Upper lobe of left lung (tissue), 6 donors: Measurements from ENCODE around the gene MAPK8IP3. TPM values are rescaled to one million over a fixed set of nuclear protein-coding genes. Genes with fewer than 3 reads are reported as not detected.

Experiments
- ATAC-seq, 2 donors: fragments of 200-7000 bp; cut with Tn5 transposase; one replicate each; pipeline ENCODE4 v1.9.1; 2022; ENCODE audit warnings: mild to moderate bottlenecking in 2 of 2, moderate library complexity in 2 of 2; ENCODE audit not compliant: low FRiP score in 2 of 2
- DNase-seq, 2 donors: peaks; one replicate each; pipeline ENCODE4 v3.0.0-alpha.2; 2019 to 2020
- H3K27ac ChIP-seq, 4 donors: fragments of 200-600 bp; sonication (generic); one replicate each; pipeline ENCODE4 v1.5.1; 2016 to 2019
- H3K27me3 ChIP-seq, 4 donors: fragments of 200-600 bp; sonication (generic); one replicate each; pipeline ENCODE4 v1.5.1; 2017 to 2019
- H3K36me3 ChIP-seq, 4 donors: fragments of 200-600 bp; sonication (generic); one replicate each; pipeline ENCODE4 v1.5.1; 2016 to 2019
- H3K4me1 ChIP-seq, 4 donors: fragments of 200-600 bp; sonication (generic); one replicate each; pipeline ENCODE4 v1.5.1; 2018 to 2019
- H3K4me3 ChIP-seq, 4 donors: fragments of 200-600 bp; sonication (generic); one replicate each; pipeline ENCODE4 v1.5.1; 2017 to 2019; ENCODE audit warnings: mild to moderate bottlenecking in 2 of 4, moderate library complexity in 1 of 4
- H3K9me3 ChIP-seq, 4 donors: fragments of 200-600 bp; sonication (generic); one replicate each; pipeline ENCODE4 v1.5.1; 2018 to 2019
- CTCF ChIP-seq, 6 experiments: fragments of 450-650 bp in 4 of 6; fragments of 200-600 bp in 2 of 6; sonication (generic) in 2 of 6; IDR thresholded peaks; one replicate each; pipeline ENCODE4 v1.5.1; 2016 to 2019; ENCODE audit warnings: antibody characterized with exemption in 6 of 6
- EP300 ChIP-seq, 4 donors: sonication (generic); formaldehyde crosslinking; IDR thresholded peaks; one replicate each; pipeline ENCODE4 v1.5.1; 2017; ENCODE audit warnings: antibody characterized with exemption in 4 of 4, control low read depth in 2 of 4
- POLR2A ChIP-seq, 4 donors: fragments of 450-650 bp; IDR thresholded peaks; one replicate each; pipeline ENCODE4 v1.5.1; 2016 to 2017; ENCODE audit warnings: antibody characterized with exemption in 4 of 4, mild to moderate bottlenecking in 2 of 4
- POLR2AphosphoS5 ChIP-seq, 2 donors: sonication (generic); formaldehyde crosslinking; IDR thresholded peaks; one replicate each; pipeline ENCODE4 v1.5.1; 2017; ENCODE audit warnings: antibody characterized with exemption in 2 of 2
- whole genome bisulfite sequencing, 2 donors: methylation state at CpG; one replicate each; pipeline ENCODE4 v1.1.5; 2017 to 2018; 5-methylcytosine and 5-hydroxymethylcytosine counted together
- total RNA-seq, 6 donors: library from RNA; depleted of rRNA in 4 of 6; stranded (reverse); fragments of >200 nt in 4 of 6; gene quantifications; one replicate each; pipeline versions ENCODE4 v1.1.0 to v1.2.1, GENCODE V29; 2016 to 2021
- donor health status: DM: no; HTN: no; CAD: no; lungs with moderate emphysema.
- donor health status: DM: no; HTN: yes; CAD: no; lungs with severe emphysema.

The MAPK8IP3 gene
- total RNA-seq, 6 donors from 2014 or later, result 46.4 to 505 (median 71.9) TPM

- H3K4me1 ChIP-seq, result peaks cover 23 to 50% (median 28%) of the 10 kb centered on the region in 4 donors
- ATAC-seq (no peak), DNase-seq (no peak)
- H3K27me3 ChIP-seq, result no peaks in the 10 kb centered on the region
- no peaks in the 10 kb centered on the region for H3K9me3 ChIP-seq
- no peak for TF ChIP-seq CTCF (IDR thresholded peaks at IDR 0.05)
- TF ChIP-seq EP300 (IDR thresholded peaks at IDR 0.05), result no peak
- no peak for TF ChIP-seq POLR2AphosphoS5 (IDR thresholded peaks at IDR 0.05)
- no peak for TF ChIP-seq POLR2A (IDR thresholded peaks at IDR 0.05)
- H3K36me3 ChIP-seq, result peaks cover 12 to 53% (median 41%) of the 10 kb centered on the region in 4 donors
- H3K4me3 ChIP-seq, result no peak overlapping the region
- peak overlapping the region in 1 of 4 donors; percentile 85 for H3K27ac ChIP-seq
- 71 to 75% methylated on average over 6 of the region's 6 CpGs for WGBS, 2 donors
These were observed 74.7 kb downstream of the MAPK8IP3 start for GRCh38 chr16:1780677-1781072.

GRCh38 chr16:1781254-1781653, 75.3 kb downstream of the MAPK8IP3 start:
- Histone ChIP-seq H3K27ac (peak overlapping the region; percentile 84 to 93 (median 86)), H3K4me1 (peaks cover 23 to 52% (median 28%) of the 10 kb centered on the region in 4 donors), H3K27me3 (no peaks in the 10 kb centered on the region), H3K9me3 (no peaks in the 10 kb centered on the region), H3K4me3 (peak overlapping the region; percentile 70 to 92 (median 88)), H3K36me3 (peaks cover 12 to 53% (median 36%) of the 10 kb centered on the region in 4 donors)
- ATAC-seq (no peak), DNase-seq (peak in 1 of 2 donors; percentile 83)
- TF ChIP-seq POLR2AphosphoS5 (IDR thresholded peaks at IDR 0.05) (no peak), POLR2A (IDR thresholded peaks at IDR 0.05) (no peak), EP300 (IDR thresholded peaks at IDR 0.05) (no peak), CTCF (IDR thresholded peaks at IDR 0.05) (no peak)
- WGBS, 2 donors, result 66 to 81% methylated on average over 13 to 20 of the region's 20 CpGs

- WGBS, 2 donors, result 0 to 3% methylated on average over 10 to 27 of the region's 70 CpGs
- peak in 1 of 2 donors; percentile 41 for ATAC-seq
- no peaks in the 10 kb centered on the region for H3K9me3 ChIP-seq
- H3K4me1 ChIP-seq, result peaks cover 23 to 52% (median 28%) of the 10 kb centered on the region in 4 donors
- peaks cover 8 to 53% (median 34%) of the 10 kb centered on the region in 4 donors for H3K36me3 ChIP-seq
- H3K27me3 ChIP-seq, result no peaks in the 10 kb centered on the region
- peak overlapping the region; percentile 84 to 93 (median 86) for H3K27ac ChIP-seq
- peak overlapping the region; percentile 70 to 92 (median 88) for H3K4me3 ChIP-seq
- DNase-seq, result peak in 1 of 2 donors; percentile 88
- TF ChIP-seq POLR2A (IDR thresholded peaks at IDR 0.05), result peak in 1 of 4 donors; percentile 52
- no peak for TF ChIP-seq POLR2AphosphoS5 (IDR thresholded peaks at IDR 0.05)
- TF ChIP-seq CTCF (IDR thresholded peaks at IDR 0.05), result peak in 2 of 6 experiments; percentile 20 to 57
These were observed 75.9 kb downstream of the MAPK8IP3 start for GRCh38 chr16:1781758-1782407.

GRCh38 chr16:1782408-1783264, 76.6 kb downstream of the MAPK8IP3 start, which contains the start of the genes NUBP2 and SPSB3:
NUBP2 (plus strand) TSS chr16:1782960; CDS start chr16:1783021, 61 bp downstream.
SPSB3 (minus strand) TSS chr16:1782571; CDS start chr16:1781483, 1,088 bp downstream.
- 0% methylated on average over 28 to 50 of the region's 102 CpGs for WGBS, 2 donors
- Histone ChIP-seq H3K36me3 (peaks cover 4 to 53% (median 34%) of the 10 kb centered on the region in 4 donors), H3K27me3 (no peaks in the 10 kb centered on the region), H3K4me3 (peak within 1 kb of the TSS; percentile 88 to 99 (median 90)), H3K27ac (peak within 1 kb of the TSS; percentile 84 to 93 (median 86)), H3K9me3 (no peaks in the 10 kb centered on the region), H3K4me1 (peaks cover 23 to 52% (median 28%) of the 10 kb centered on the region in 4 donors)
- TF ChIP-seq POLR2AphosphoS5 (IDR thresholded peaks at IDR 0.05) (peak; percentile 77 to 78), CTCF (IDR thresholded peaks at IDR 0.05) (peak in 2 of 6 experiments; percentile 24 to 36), POLR2A (IDR thresholded peaks at IDR 0.05) (peak in 3 of 4 donors; percentile 24 to 88 (median 71)), EP300 (IDR thresholded peaks at IDR 0.05) (peak in 1 of 4 donors; percentile 58)
- DNase-seq (peak; percentile 98 to 100), ATAC-seq (peak; percentile 96 to 97)
